H1 (cell line): ENCODE results near the gene PINLYP. TPM values are rescaled to one million over a fixed set of nuclear protein-coding genes. Genes with fewer than 3 reads are reported as not detected.
A peak's percentile ranks its signal among the peaks of the same experiment; 100 is the strongest.

Source experiments
- BACH1 ChIP-seq: IDR thresholded peaks from 2 replicates; pipeline ENCODE4 v1.6.1; 2012; ENCODE audit warnings: low read length, improper control_type of control experiment
- CBX8 ChIP-seq: fragments of 300-800, 300-1000 bp; sonication (generic); IDR thresholded peaks from 2 replicates; pipeline ENCODE4 v1.7.1; 2016; ENCODE audit warnings: low read depth, low read length, borderline replicate concordance
- JUN ChIP-seq: IDR thresholded peaks from 2 replicates; pipeline ENCODE4 v1.6.1; 2011; ENCODE audit warnings: low read depth, mild to moderate bottlenecking, improper control_type of control experiment, low read length
- MAFK ChIP-seq: IDR thresholded peaks from 2 replicates; pipeline ENCODE4 v1.6.1; 2012; ENCODE audit warnings: low read depth, mild to moderate bottlenecking, improper control_type of control experiment, low read length
- NRF1 ChIP-seq: IDR thresholded peaks from 2 replicates; pipeline ENCODE4 v1.6.1; 2011; ENCODE audit warnings: mild to moderate bottlenecking, low read depth, low read length, improper control_type of control experiment
- RAD21 ChIP-seq, 2 experiments: IDR thresholded peaks in 1 of 2; conservative IDR thresholded peaks in 1 of 2; 2 replicates each; pipeline ENCODE4 v1.6.1; 2011; ENCODE audit warnings: low read depth in 2 of 2, low read length in 2 of 2, improper control_type of control experiment in 1 of 2, inconsistent platforms in 1 of 2, mild to moderate bottlenecking in 1 of 2, moderate library complexity in 1 of 2
- RNF2 ChIP-seq: fragments of 200-900, 300-1000 bp; sonication (generic); IDR thresholded peaks from 2 replicates; pipeline ENCODE4 v1.7.1; 2016; ENCODE audit warnings: borderline replicate concordance, low read depth, mild to moderate bottlenecking, antibody characterized with exemption, low read length; ENCODE audit not compliant: poor library complexity, severe bottlenecking; ENCODE audit errors: missing control alignments
- RXRA ChIP-seq: IDR thresholded peaks from 2 replicates; pipeline ENCODE4 v1.6.1; 2011; ENCODE audit warnings: low read depth, mild to moderate bottlenecking, low read length, moderate library complexity; ENCODE audit not compliant: insufficient read depth
- SAP30 ChIP-seq: fragments of 300-600 bp; sonication (generic); IDR thresholded peaks from 2 replicates; pipeline ENCODE4 v1.7.1; 2012; ENCODE audit warnings: low read length, moderate library complexity, mild to moderate bottlenecking, inconsistent platforms; ENCODE audit not compliant: insufficient read depth, insufficient replicate concordance
- SIX5 ChIP-seq: IDR thresholded peaks from 2 replicates; pipeline ENCODE4 v1.6.1; 2011; ENCODE audit warnings: mild to moderate bottlenecking, low read depth, low read length
- SP4 ChIP-seq: IDR thresholded peaks from 2 replicates; pipeline ENCODE4 v1.6.1; 2012; ENCODE audit warnings: low read length, inconsistent platforms
- TAF1 ChIP-seq: IDR thresholded peaks from 2 replicates; pipeline ENCODE4 v1.6.1; 2011; ENCODE audit warnings: mild to moderate bottlenecking, low read depth, low read length
- TBP ChIP-seq: IDR thresholded peaks from 2 replicates; pipeline ENCODE4 v1.6.1; 2011; ENCODE audit warnings: low read depth, low read length, improper control_type of control experiment
- TEAD4 ChIP-seq: IDR thresholded peaks from 2 replicates; pipeline ENCODE4 v1.6.1; 2012; ENCODE audit warnings: low read depth, low read length, inconsistent platforms, mixed read lengths
- polyA plus RNA-seq, 7 experiments: library from polyadenylated mRNA; depleted of rRNA in 3 of 7; stranded (reverse) in 5 of 7; unstranded in 2 of 7; fragments of >200 nt in 5 of 7; fragments of 200-250 nt in 2 of 7; gene quantifications; 1 replicate in 5 of 7; 2 replicates in 1 of 7; 4 replicates in 1 of 7; pipeline versions ENCODE4 v1.2.1 to v1.2.3, GENCODE V29; 2011 to 2013; ENCODE audit warnings: missing spikeins in 2 of 7, mixed read lengths in 2 of 7
- total RNA-seq: library from RNA; stranded (reverse); fragmentation: NEBNext Ultra II Directional; extraction: Animal tissue kit (Norgen Biotek cat#: 25700); gene quantifications from 2 replicates; pipeline ENCODE4 v1.2.1, GENCODE V29; 2021
- TF ChIP-seq, protein P1 (sequence below): IDR thresholded peaks from 2 replicates; pipeline ENCODE4 v1.6.1; 2011; ENCODE audit warnings: low read length, improper control_type of control experiment
- TF ChIP-seq, protein P2 (sequence below): IDR thresholded peaks from 2 replicates; pipeline ENCODE4 v1.6.1; 2011; ENCODE audit warnings: low read depth, mild to moderate bottlenecking, low read length; ENCODE audit not compliant: insufficient read depth

The PINLYP gene
- total and polyA plus RNA-seq, 2 of the 8 experiments (the other 6 are each of a cell fraction or from before 2014, with no cell fraction given): 7.5 to 31.3 TPM

DNA sequence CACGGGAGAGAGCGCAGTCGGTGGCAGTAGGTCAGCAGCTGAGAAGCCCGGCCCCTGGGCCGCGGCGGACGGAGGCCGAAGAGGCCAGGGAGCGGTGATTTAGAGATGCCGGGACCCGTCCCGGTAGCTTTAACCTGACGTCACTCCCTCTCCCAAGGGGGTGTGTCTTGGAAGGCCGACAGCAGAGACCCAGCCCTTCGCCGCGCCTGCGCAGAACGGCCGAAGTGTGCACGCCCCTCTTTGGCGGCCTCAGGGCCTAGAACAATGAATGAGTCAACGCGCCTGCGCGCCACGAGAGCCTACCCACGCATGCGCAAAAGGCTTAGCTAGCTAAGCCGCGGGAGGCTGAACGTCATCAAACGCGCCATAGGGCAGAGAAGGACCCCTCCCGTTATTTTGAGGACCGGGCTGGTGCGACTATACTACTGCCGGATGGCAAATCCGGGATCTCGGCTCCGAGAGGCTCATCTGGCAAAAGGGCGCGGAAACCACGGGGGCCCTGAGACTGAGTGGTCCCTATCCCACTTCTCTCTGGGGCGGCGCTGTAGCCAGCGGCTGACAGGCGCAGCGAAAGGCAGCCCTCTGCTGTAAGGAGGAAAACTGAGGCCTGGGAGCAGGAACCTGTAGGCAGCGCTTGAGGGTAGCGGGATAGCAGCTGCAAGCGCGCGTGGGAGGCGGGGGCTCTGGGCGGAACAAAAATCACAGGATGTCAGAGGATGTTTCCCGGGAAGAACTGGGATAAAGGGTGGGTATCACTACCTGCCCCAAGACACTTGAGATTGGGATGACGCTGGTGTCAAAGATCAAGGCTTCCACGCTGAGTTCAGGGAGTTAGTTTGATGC lies 20.6 kb downstream of the PINLYP start, which contains the start of the genes IRGQ and ZNF576 (continued):
- TF ChIP-seq TAF1: peak; percentile 79
- TF ChIP-seq TBP: peak; percentile 29
- TF ChIP-seq, protein P1, sequence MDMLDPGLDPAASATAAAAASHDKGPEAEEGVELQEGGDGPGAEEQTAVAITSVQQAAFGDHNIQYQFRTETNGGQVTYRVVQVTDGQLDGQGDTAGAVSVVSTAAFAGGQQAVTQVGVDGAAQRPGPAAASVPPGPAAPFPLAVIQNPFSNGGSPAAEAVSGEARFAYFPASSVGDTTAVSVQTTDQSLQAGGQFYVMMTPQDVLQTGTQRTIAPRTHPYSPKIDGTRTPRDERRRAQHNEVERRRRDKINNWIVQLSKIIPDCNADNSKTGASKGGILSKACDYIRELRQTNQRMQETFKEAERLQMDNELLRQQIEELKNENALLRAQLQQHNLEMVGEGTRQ: no peak
- 0 out of 2 replicates have a peak, but pooled peaks have one; percentile 34 for TF ChIP-seq JUN
- TF ChIP-seq RNF2: no peak
- TF ChIP-seq, protein P2, sequence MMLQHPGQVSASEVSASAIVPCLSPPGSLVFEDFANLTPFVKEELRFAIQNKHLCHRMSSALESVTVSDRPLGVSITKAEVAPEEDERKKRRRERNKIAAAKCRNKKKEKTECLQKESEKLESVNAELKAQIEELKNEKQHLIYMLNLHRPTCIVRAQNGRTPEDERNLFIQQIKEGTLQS: peak; percentile 79
- no peak for TF ChIP-seq SIX5
- peak; percentile 99 for TF ChIP-seq NRF1
- peak; percentile 99 for TF ChIP-seq SP4
- TF ChIP-seq BACH1: 0 out of 2 replicates have a peak, but pooled peaks have one; percentile 12
- no peak for TF ChIP-seq RXRA
- peak; percentile 4 to 32; a peak in 2 of 4 replicates for TF ChIP-seq RAD21 (IDR thresholded peaks at IDR 0.05 in 1 of 2, conservative IDR thresholded peaks at IDR 0.05 in 1 of 2; ENCODE audit: low read depth in 2 of 2, low read length in 2 of 2)
- TF ChIP-seq CBX8: no peak
- TF ChIP-seq TEAD4: no peak
- TF ChIP-seq MAFK: no peak
- peak; percentile 73 for TF ChIP-seq SAP30
